Endothelial cell of umbilical vein (primary cell): ENCODE measurements around the gene HK1.

Experiments used
- EZH2 ChIP-seq: IDR thresholded peaks from 2 replicates; pipeline ENCODE4 v1.6.1; 2012; ENCODE audit warnings: borderline replicate concordance, low read depth, mild to moderate bottlenecking, moderate library complexity, low read length, inconsistent platforms; ENCODE audit not compliant: severe bottlenecking
- FOS ChIP-seq: IDR thresholded peaks from 2 replicates; pipeline ENCODE4 v1.6.1; 2011; ENCODE audit warnings: mild to moderate bottlenecking, low read length, moderate library complexity, borderline replicate concordance; ENCODE audit not compliant: insufficient read depth
- GATA2 ChIP-seq: IDR thresholded peaks from 2 replicates; pipeline ENCODE4 v1.7.0; 2011; ENCODE audit warnings: low read depth, mild to moderate bottlenecking, moderate library complexity, mixed read lengths, low read length; ENCODE audit not compliant: insufficient read length, insufficient read depth
- JUN ChIP-seq: IDR thresholded peaks from 2 replicates; pipeline ENCODE4 v1.6.1; 2011; ENCODE audit warnings: borderline replicate concordance, low read depth; ENCODE audit not compliant: insufficient read length, insufficient read depth
- MYC ChIP-seq: IDR thresholded peaks from one replicate; pipeline ENCODE4 v1.6.1; 2011; ENCODE audit warnings: mild to moderate bottlenecking, low read depth, low read length
- POLR2A ChIP-seq: IDR thresholded peaks from 2 replicates; pipeline ENCODE4 v1.6.1; 2012; ENCODE audit warnings: low read depth, mild to moderate bottlenecking, control low read depth, low read length
- POLR2AphosphoS5 ChIP-seq: IDR thresholded peaks from 2 replicates; pipeline ENCODE4 v1.6.1; 2012; ENCODE audit warnings: low read depth, mild to moderate bottlenecking, control low read depth, low read length, moderate library complexity; ENCODE audit not compliant: insufficient read depth
- TF ChIP-seq, protein P1 (sequence below), 2 donors: IDR thresholded peaks; 1 replicate in 1 of 2; 2 replicates in 1 of 2; pipeline ENCODE4 v1.5.1; 2011; ENCODE audit warnings: low read length in 2 of 2, mild to moderate bottlenecking in 2 of 2, moderate library complexity in 2 of 2, control low read depth in 1 of 2, inconsistent platforms in 1 of 2, low read depth in 1 of 2; ENCODE audit not compliant: insufficient read depth in 1 of 2; ENCODE audit errors: extremely low read depth in 1 of 2
- TF ChIP-seq, protein P2 (sequence below): IDR thresholded peaks from 2 replicates; pipeline ENCODE4 v1.6.1; 2011; ENCODE audit not compliant: insufficient read depth, insufficient read length

DNA sequence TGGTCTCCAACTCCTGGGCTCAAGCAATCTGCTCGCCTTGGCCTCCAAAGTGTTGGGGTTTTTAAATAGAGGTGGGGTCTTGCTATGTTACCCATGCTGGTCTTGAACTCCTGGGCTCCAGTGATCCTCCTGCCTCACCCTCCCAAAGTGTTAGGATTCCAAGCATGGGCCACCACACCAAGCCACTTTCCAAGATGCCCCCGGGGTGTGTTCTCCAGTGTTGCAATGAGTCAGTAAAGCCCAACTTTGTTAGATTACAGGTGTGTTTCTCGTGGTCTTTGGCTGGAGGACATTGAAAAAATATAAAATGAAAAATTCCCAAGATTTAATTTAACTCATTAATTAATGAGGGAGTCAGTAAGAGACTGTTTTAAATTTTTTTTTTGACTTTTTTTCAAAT is 109.2 kb downstream of the HK1 start:
- TF ChIP-seq, protein P1, sequence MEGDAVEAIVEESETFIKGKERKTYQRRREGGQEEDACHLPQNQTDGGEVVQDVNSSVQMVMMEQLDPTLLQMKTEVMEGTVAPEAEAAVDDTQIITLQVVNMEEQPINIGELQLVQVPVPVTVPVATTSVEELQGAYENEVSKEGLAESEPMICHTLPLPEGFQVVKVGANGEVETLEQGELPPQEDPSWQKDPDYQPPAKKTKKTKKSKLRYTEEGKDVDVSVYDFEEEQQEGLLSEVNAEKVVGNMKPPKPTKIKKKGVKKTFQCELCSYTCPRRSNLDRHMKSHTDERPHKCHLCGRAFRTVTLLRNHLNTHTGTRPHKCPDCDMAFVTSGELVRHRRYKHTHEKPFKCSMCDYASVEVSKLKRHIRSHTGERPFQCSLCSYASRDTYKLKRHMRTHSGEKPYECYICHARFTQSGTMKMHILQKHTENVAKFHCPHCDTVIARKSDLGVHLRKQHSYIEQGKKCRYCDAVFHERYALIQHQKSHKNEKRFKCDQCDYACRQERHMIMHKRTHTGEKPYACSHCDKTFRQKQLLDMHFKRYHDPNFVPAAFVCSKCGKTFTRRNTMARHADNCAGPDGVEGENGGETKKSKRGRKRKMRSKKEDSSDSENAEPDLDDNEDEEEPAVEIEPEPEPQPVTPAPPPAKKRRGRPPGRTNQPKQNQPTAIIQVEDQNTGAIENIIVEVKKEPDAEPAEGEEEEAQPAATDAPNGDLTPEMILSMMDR (IDR thresholded peaks at IDR 0.05; ENCODE audit: extremely low read depth in 1 of 2, insufficient read depth in 1 of 2, low read depth in 1 of 2, low read length in 2 of 2): no peak
- TF ChIP-seq EZH2 (no peak), POLR2A (no peak), POLR2AphosphoS5 (no peak), JUN (no peak), MYC (no peak), GATA2 (no peak), FOS (no peak)
- TF ChIP-seq, protein P2, sequence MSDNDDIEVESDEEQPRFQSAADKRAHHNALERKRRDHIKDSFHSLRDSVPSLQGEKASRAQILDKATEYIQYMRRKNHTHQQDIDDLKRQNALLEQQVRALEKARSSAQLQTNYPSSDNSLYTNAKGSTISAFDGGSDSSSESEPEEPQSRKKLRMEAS: no peak
